Neural progenitor cell (in vitro differentiated cells): ENCODE measurements around the gene CD4.

Source experiments
- EZH2 ChIP-seq: fragments of 200-600 bp; sonication (generic); IDR thresholded peaks from 2 replicates; pipeline ENCODE4 v1.6.1; 2017; ENCODE audit warnings: antibody characterized with exemption, mild to moderate bottlenecking, moderate library complexity
- TF ChIP-seq, protein P1 (sequence below): fragments of 200-600 bp; sonication (generic); IDR thresholded peaks from 2 replicates; pipeline ENCODE4 v1.5.1; 2017; ENCODE audit warnings: antibody characterized with exemption, mild to moderate bottlenecking

DNA sequence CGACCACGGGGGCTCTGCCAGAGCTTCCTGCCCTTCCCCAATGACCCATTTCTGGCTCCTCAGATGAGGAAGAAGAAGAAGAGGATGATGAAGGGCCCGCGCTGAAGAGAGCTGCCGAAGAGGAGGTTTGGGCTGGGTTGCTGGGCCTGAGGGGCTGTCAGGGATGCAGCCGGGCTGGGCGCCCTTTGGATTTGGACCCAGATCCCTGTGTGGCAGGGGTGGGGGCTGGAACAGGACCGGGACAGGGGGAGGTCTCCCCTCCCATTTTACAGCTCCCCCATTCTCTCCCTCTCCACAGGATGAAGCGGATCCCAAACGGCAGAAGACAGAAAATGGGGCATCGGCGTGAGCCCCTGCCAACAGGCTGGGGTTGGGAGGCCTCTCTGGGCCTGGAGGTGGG lies 19.2 kb upstream of the CD4 start:
- TF ChIP-seq, protein P1, sequence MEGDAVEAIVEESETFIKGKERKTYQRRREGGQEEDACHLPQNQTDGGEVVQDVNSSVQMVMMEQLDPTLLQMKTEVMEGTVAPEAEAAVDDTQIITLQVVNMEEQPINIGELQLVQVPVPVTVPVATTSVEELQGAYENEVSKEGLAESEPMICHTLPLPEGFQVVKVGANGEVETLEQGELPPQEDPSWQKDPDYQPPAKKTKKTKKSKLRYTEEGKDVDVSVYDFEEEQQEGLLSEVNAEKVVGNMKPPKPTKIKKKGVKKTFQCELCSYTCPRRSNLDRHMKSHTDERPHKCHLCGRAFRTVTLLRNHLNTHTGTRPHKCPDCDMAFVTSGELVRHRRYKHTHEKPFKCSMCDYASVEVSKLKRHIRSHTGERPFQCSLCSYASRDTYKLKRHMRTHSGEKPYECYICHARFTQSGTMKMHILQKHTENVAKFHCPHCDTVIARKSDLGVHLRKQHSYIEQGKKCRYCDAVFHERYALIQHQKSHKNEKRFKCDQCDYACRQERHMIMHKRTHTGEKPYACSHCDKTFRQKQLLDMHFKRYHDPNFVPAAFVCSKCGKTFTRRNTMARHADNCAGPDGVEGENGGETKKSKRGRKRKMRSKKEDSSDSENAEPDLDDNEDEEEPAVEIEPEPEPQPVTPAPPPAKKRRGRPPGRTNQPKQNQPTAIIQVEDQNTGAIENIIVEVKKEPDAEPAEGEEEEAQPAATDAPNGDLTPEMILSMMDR: no peak
- no peak for TF ChIP-seq EZH2
